OCI-LY1 (cell line): ENCODE data around the gene FAM221A.

Experiments used
- EZH2 ChIP-seq: fragments of 200-600 bp; sonication (generic), shearing (Covaris generic); IDR thresholded peaks from 2 replicates; pipeline ENCODE4 v1.8.0; 2017; ENCODE audit warnings: borderline replicate concordance, mixed run types, mild to moderate bottlenecking, antibody characterized with exemption, low read length, moderate library complexity, mixed read lengths
- TF ChIP-seq, protein P1 (sequence below): fragments of 200-600 bp; sonication (generic), shearing (Covaris generic); IDR thresholded peaks from 2 replicates; pipeline ENCODE4 v1.5.1; 2017; ENCODE audit warnings: mild to moderate bottlenecking, antibody characterized with exemption, low read length, moderate library complexity, mixed read lengths

DNA sequence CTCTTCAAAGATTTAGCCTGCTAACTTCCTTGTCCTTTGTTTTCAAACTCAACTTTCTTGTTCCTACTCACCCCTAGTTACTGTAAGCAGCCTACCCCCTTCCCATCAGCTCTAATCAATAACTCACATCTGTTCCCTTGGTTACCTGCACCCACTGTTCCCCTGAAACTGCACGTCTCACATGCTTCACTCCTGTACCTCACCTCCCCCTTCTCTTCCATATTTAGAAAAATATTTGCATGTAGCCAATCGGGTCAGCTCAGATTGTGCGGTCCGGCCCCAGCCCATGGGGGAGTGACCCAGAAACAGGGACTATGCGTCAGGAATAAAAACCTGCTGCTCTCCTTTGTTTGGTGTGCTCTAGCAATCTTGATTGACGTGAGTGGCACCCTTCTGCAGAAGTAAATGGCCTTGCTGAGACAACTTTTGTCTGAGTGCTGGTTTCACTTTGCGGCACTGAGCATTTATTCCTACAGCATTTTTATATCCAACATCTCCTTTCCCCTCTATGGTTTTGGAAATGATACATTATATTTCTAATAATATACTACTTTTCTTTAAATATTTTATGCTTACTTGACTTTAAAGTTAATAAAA, 21.1 kb upstream of the FAM221A start:
- TF ChIP-seq, protein P1, sequence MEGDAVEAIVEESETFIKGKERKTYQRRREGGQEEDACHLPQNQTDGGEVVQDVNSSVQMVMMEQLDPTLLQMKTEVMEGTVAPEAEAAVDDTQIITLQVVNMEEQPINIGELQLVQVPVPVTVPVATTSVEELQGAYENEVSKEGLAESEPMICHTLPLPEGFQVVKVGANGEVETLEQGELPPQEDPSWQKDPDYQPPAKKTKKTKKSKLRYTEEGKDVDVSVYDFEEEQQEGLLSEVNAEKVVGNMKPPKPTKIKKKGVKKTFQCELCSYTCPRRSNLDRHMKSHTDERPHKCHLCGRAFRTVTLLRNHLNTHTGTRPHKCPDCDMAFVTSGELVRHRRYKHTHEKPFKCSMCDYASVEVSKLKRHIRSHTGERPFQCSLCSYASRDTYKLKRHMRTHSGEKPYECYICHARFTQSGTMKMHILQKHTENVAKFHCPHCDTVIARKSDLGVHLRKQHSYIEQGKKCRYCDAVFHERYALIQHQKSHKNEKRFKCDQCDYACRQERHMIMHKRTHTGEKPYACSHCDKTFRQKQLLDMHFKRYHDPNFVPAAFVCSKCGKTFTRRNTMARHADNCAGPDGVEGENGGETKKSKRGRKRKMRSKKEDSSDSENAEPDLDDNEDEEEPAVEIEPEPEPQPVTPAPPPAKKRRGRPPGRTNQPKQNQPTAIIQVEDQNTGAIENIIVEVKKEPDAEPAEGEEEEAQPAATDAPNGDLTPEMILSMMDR, result no peak
- no peak for TF ChIP-seq EZH2
